Measurements from ENCODE around the gene ANKS6.

- no peak for TF ChIP-seq CTCF (IDR thresholded peaks at IDR 0.05)
- TF ChIP-seq POLR2A (IDR thresholded peaks at IDR 0.05) = no peak
- no peak for TF ChIP-seq POLR2AphosphoS5 (IDR thresholded peaks at IDR 0.05)
- TF ChIP-seq EP300 (IDR thresholded peaks at IDR 0.05; ENCODE audit: low read depth) = no peak
These were observed 29.1 kb upstream of the ANKS6 start for GRCh38 chr9:98825414-98825813.

Data from transverse colon (tissue), 4 donors.